OCI-LY7 (cell line): Measurements from ENCODE around the gene RPLP2. TPM values are rescaled to one million over a fixed set of nuclear protein-coding genes. Genes with fewer than 3 reads are reported as not detected.
A peak's percentile ranks its signal among the peaks of the same experiment; 100 is the strongest.

Experiments
- BruUV-seq: library from RNA; stranded (reverse); fragments of 400-500 nt; replicated peaks from 2 replicates; lab custom pipeline; 2021; lab: Mats Ljungman, UMichigan
- CTCF ChIA-PET: fragments of 300-600 bp; sonication (Branson Sonifier 250); formaldehyde crosslinking; loops from one replicate; lab custom pipeline; 2022; ENCODE audit warnings: antibody characterized with exemption; ENCODE audit not compliant: unreplicated experiment; lab: Charles Lee
- POLR2A ChIA-PET: fragments of 300-600 bp; sonication (Branson Sonifier 250); formaldehyde crosslinking; loops from one replicate; lab custom pipeline; 2022; ENCODE audit warnings: antibody characterized with exemption; lab: Charles Lee
- DNase-seq: peaks from one replicate; pipeline ENCODE4 v3.0.0-alpha.2; 2015; ENCODE audit warnings: low spot score
- H2AFZ ChIP-seq: fragments of 200-600 bp; sonication (generic), shearing (Covaris generic); 2 replicates; pipeline ENCODE4 v1.6.1; 2014; ENCODE audit warnings: mild to moderate bottlenecking, antibody characterized with exemption, low read length, moderate library complexity
- H3K27ac ChIP-seq: fragments of 200-600 bp; sonication (generic); 2 replicates; pipeline ENCODE4 v1.5.1; 2014; ENCODE audit warnings: mixed run types, low read depth, mild to moderate bottlenecking, moderate library complexity, low read length, inconsistent platforms; ENCODE audit not compliant: poor library complexity, severe bottlenecking
- H3K36me3 ChIP-seq: fragments of 200-600 bp; sonication (generic); 2 replicates; pipeline ENCODE4 v1.6.1; 2014; ENCODE audit warnings: mild to moderate bottlenecking, antibody characterized with exemption, low read length, moderate library complexity, mixed read lengths; ENCODE audit not compliant: insufficient read depth
- H3K4me1 ChIP-seq: fragments of 200-600 bp; sonication (generic); 2 replicates; pipeline ENCODE4 v1.5.1; 2014; ENCODE audit warnings: mild to moderate bottlenecking, low read length; ENCODE audit not compliant: insufficient read depth, poor library complexity, severe bottlenecking
- H3K4me2 ChIP-seq: fragments of 200-600 bp; sonication (generic); 2 replicates; pipeline ENCODE4 v1.6.1; 2014; ENCODE audit warnings: mild to moderate bottlenecking, low read length
- H3K4me3 ChIP-seq: fragments of 200-600 bp; sonication (generic); 2 replicates; pipeline ENCODE4 v1.5.1; 2014; ENCODE audit warnings: mild to moderate bottlenecking, low read depth, low read length; ENCODE audit not compliant: poor library complexity, severe bottlenecking
- H3K79me2 ChIP-seq: fragments of 200-600 bp; sonication (generic); 2 replicates; pipeline ENCODE4 v1.6.1; 2016; ENCODE audit warnings: low read depth, mild to moderate bottlenecking, low read length, moderate library complexity, mixed read lengths; ENCODE audit not compliant: insufficient read depth
- H3K9me2 ChIP-seq: fragments of 200-600 bp; sonication (generic); 2 replicates; pipeline ENCODE4 v1.6.1; 2016; ENCODE audit warnings: mild to moderate bottlenecking, low read length, mixed read lengths; ENCODE audit not compliant: insufficient read depth
- H3K9me3 ChIP-seq: fragments of 200-600 bp; sonication (generic); 2 replicates; pipeline ENCODE4 v1.6.1; 2014; ENCODE audit warnings: mild to moderate bottlenecking, mixed run types, low read length, mixed read lengths
- H4K20me1 ChIP-seq: fragments of 200-600 bp; sonication (generic); 2 replicates; pipeline ENCODE4 v1.6.1; 2014; ENCODE audit warnings: mild to moderate bottlenecking, antibody characterized with exemption, low read length, moderate library complexity, mixed read lengths; ENCODE audit not compliant: insufficient read depth
- EZH2phosphoT487 ChIP-seq: fragments of 200-600 bp; sonication (generic); IDR thresholded peaks from 2 replicates; pipeline ENCODE4 v1.6.1; 2018; ENCODE audit warnings: low read depth, borderline replicate concordance, mild to moderate bottlenecking, mixed run types, antibody characterized with exemption, low read length, moderate library complexity, mixed read lengths
- intact Hi-C: fragments of 100-400 bp; cut with micrococcal nuclease; formaldehyde crosslinking; loops from one replicate; pipeline ENCODE4 v1.10.0; 2022; ENCODE audit not compliant: unreplicated experiment
- total RNA-seq, 2 experiments: library from RNA; depleted of rRNA in 1 of 2; stranded (reverse); fragments of >200 nt in 1 of 2; shearing (Covaris generic) in 1 of 2; gene quantifications; 2 replicates each; pipeline ENCODE4 v1.2.3, GENCODE V29; 2014 to 2022
- TF ChIP-seq, protein P1 (sequence below): fragments of 200-600 bp; sonication (generic); conservative IDR thresholded peaks from 2 replicates; pipeline ENCODE4 v1.5.1; 2014; ENCODE audit warnings: mild to moderate bottlenecking, antibody characterized with exemption, low read length, moderate library complexity, mixed read lengths

RPLP2 gene
- total RNA-seq, 2 experiments from 2014 or later, result 1,564 to 3,147 TPM

DNA sequence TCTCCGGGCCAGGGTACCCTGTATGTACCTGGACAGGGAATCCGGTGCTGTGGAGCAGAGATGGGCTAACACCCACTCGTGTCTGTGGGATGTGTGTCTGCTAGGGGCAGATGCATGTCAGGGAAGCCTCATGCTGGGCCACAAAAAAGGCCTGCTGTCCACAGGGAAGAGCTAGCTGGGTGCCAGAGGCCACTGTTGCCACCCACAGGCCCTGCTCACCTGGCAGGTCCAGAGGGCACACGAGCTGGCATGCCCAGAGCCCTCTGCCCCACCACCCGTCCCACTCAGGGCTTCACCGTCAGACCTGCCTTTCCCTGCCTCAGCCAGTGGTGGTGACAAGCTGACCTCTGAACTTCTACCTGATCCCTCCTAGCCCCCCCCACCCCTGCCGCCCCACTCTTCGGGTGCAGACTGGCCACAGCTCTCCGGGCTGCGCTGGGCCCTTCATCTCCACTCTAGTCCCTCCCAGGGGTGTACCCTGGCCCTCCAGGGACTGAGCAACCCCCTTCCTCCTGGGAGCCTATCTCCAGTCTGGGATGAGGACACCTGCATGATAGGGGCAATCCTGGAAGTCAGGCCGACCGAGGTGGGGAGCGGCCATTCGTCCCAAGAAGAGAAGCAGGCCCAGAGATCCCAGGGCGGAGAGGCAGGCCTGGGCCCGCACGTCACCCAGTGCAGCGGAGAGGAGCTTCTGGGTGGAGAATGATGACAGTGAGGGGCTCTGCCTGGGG is 13.0 kb upstream of the RPLP2 start:
- H3K79me2 ChIP-seq, result peaks cover 8% of the 10 kb centered on the region; the same call in 1 of the 2 replicates
- CTCF ChIA-PET, result no interaction called here
- peak overlapping the region; percentile 98 for H3K4me2 ChIP-seq
- H3K9me2 ChIP-seq, result no peaks in the 10 kb centered on the region
- no TSS peak for BruUV-seq
- no peak for DNase-seq
- H3K27ac ChIP-seq, result peak overlapping the region; percentile 75
- intact Hi-C loops, result loop anchor here (2.0 to 5.0 kb wide), 3 partner anchors 20 to 229 kb away; partner anchors contain the start of genes GATD1 and TALDO1
- no peaks in the 10 kb centered on the region for H3K9me3 ChIP-seq
- no peak overlapping the region for H2AFZ ChIP-seq
- POLR2A ChIA-PET, result interaction anchor here (0.5 to 1.8 kb wide), 5 partner anchors 10 to 221 kb away, joined by 3 to 9 read pairs (median 3); partner anchors contain the start of gene RPLP2
- H3K4me1 ChIP-seq, result peaks cover 20% of the 10 kb centered on the region
- no peak for TF ChIP-seq EZH2phosphoT487
- TF ChIP-seq, protein P1, sequence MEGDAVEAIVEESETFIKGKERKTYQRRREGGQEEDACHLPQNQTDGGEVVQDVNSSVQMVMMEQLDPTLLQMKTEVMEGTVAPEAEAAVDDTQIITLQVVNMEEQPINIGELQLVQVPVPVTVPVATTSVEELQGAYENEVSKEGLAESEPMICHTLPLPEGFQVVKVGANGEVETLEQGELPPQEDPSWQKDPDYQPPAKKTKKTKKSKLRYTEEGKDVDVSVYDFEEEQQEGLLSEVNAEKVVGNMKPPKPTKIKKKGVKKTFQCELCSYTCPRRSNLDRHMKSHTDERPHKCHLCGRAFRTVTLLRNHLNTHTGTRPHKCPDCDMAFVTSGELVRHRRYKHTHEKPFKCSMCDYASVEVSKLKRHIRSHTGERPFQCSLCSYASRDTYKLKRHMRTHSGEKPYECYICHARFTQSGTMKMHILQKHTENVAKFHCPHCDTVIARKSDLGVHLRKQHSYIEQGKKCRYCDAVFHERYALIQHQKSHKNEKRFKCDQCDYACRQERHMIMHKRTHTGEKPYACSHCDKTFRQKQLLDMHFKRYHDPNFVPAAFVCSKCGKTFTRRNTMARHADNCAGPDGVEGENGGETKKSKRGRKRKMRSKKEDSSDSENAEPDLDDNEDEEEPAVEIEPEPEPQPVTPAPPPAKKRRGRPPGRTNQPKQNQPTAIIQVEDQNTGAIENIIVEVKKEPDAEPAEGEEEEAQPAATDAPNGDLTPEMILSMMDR, result no peak
- no peaks in the 10 kb centered on the region for H4K20me1 ChIP-seq
- H3K36me3 ChIP-seq, result peaks cover 36% of the 10 kb centered on the region; the same call in 1 of the 2 replicates
- peak overlapping the region; percentile 93 for H3K4me3 ChIP-seq

DNA sequence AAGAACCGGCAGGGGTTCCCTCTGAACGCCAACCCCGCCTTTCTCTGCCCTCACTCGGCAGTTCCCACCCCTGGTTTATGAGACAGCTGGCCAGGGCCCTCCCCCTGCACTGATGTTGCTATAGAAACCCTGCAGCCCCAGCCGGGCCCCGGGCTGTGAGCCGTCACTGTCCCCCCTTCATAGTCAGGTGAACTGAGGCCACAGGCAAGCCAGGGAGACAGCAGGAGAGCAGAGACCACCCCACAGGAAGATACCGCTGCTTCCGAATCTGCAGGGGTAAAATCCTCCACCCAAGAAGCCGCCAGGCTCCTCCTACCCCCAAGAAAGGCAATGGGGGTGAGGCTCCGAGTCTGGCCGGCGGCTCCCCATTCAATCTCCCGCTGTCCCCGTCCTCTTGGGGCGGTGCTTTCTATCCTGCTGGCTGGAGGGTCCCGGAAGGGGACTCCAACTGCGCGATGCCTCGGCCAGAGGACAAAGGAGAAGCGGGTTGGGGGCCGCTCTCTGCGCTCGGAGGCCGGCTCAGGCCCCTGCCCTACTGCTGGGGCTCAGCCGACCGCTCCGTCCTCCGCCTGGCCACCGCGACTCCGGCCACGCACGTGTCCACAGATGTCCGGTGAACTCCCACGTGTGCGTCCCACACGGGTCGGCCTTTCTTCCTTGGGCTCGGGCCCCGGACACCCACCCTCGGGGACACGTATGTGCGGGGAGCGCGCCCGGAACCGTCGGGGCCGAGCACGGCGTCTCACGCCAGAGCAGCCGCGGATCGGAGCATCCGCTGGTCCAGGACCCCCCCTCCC is 12.3 kb upstream of the RPLP2 start:
- DNase-seq, result peak; percentile 87
- H3K27ac ChIP-seq, result peak overlapping the region; percentile 75
- TF ChIP-seq, protein P1, result no peak
- no peak for TF ChIP-seq EZH2phosphoT487
- peaks cover 8% of the 10 kb centered on the region; the same call in 1 of the 2 replicates for H3K79me2 ChIP-seq
- intact Hi-C loops, result loop anchor here (2.0 to 5.0 kb wide), 3 partner anchors 21 to 230 kb away; partner anchors contain the start of genes GATD1 and TALDO1
- no peaks in the 10 kb centered on the region for H3K9me2 ChIP-seq
- H4K20me1 ChIP-seq, result no peaks in the 10 kb centered on the region
- H2AFZ ChIP-seq, result peak overlapping the region; percentile 51; the same call in 1 of the 2 replicates
- POLR2A ChIA-PET, result interaction anchor here (1.1 to 1.8 kb wide), 3 partner anchors 12 to 222 kb away, joined by 3 to 9 read pairs (median 3); partner anchors contain the start of gene RPLP2
- no peaks in the 10 kb centered on the region for H3K9me3 ChIP-seq
- CTCF ChIA-PET, result no interaction called here
- peak overlapping the region; percentile 98 for H3K4me2 ChIP-seq
- no TSS peak for BruUV-seq
- H3K36me3 ChIP-seq, result peaks cover 37% of the 10 kb centered on the region; the same call in 1 of the 2 replicates
- peaks cover 20% of the 10 kb centered on the region for H3K4me1 ChIP-seq
- peak overlapping the region; percentile 93 for H3K4me3 ChIP-seq
